ENCODE results near the gene FAM170B.
A peak's percentile ranks its signal among the peaks of the same experiment; 100 is the strongest.

Gene FAM170B

DNA sequence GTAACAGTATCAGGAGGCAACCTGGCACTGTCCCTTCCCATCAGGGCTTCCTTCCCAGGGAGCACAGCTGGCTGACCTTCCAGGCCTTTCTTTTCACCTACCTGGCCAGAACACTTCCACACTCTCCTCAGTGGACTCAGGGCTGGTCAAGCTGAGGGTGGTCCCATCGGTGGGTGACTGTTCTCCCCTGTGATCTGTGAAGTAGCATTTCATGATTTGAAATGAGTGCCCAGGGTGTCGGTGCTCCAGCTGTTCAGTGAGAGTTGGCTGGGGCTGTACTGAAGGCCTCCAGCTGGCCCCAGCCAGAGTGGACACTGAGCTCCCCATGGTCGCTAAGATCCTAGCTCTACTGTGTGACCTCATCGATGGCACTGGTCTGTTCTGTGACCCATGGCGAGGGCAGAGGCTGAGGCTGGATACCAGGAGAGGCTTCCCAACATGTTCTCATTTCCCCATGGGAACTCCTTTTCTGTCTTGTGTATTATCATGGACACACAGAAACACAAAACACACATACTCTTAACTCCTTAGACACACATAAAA lies at the start of gene FAM170B:
Gene FAM170B (minus strand): TSS at position 316 of the 543 bp plus-strand sequence. CDS start 103 bp downstream, at position 213.
- no peak for DNase-seq (ENCODE audit: low read depth in 2 of 2)

- DNase-seq (ENCODE audit: low read depth in 2 of 2) = no peak
Measured at GRCh38 chr10:49182776-49183175, 49.0 kb upstream of the FAM170B start.

DNA sequence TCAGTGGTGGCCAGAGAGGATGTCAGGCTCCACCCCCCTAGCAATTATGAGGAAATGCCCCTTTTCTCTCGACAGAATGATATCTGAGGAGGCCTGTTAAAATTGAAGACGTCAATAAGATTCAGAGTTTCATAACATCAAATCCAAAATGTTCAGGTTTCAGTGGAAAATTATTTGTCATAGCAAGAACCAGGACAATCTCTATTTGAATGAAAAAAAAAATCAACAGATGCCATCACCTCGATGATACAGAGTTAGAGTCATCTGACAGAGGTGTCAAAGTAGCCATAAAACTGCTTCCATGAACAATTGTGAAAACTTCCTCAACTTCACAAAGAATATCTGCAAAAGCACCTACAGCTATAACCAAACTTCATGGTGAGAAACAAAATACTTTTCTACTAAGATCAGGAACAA lies 46.6 kb upstream of the FAM170B start:
- no peak for DNase-seq (ENCODE audit: low read depth in 2 of 2)

GRCh38 chr10:49179699-49180443 lies 46.0 kb upstream of the FAM170B start:
- no peak for DNase-seq (ENCODE audit: low read depth in 2 of 2)

GRCh38 chr10:49178489-49179471 lies 45.0 kb upstream of the FAM170B start:
- no peak for DNase-seq (ENCODE audit: low read depth in 2 of 2)

- peak; percentile 44 to 48 for DNase-seq (ENCODE audit: low read depth in 2 of 2)
Measured at GRCh38 chr10:49177391-49178355, 43.9 kb upstream of the FAM170B start.

DNA sequence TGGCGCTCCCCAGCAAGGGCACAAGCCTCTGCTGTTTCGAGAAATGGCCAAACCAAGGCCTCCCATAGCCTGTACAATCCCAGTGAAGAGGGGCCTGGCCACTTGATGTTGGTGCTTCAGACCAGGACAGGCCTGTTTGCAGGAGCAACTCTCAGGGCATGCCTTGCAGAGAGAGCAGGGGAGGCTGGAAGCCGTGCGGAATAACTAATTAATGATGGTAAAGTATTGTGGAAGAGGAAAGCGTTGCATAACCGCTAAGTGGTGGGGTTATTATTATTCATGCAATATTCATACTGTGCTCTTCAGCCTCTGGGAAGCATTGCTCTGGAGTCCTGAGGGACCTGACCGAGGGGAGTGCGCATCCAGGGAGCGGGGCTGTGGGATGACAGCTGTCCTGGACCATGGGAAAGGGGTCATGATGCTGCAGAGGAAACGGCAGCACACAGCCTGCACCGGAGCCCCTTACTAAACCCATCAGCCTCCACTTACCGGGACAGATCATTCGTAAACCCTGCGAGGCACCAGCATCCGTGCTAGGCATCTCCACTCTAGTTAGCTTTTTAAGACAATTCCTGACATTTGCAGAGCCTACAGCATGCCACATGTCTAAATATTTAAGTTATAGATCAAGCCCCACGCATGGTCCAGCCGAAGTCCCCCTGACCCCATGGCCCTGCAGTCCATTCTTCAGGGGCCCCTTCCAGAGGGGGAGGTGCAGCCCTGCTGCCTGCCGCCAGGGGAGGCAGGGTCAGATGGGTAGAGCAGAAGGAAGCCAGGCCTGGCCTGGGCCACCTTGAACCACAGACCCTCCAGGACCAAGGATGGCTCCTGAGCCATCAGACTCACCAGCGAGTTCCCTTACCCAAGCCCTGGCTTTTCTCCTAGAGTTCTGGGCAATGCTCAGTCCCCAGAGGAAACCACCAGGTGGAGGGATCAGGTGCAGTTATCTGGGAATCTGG lies 42.8 kb upstream of the FAM170B start:
- no peak for DNase-seq (ENCODE audit: low read depth in 2 of 2)

GRCh38 chr10:49175587-49176309 lies 41.9 kb upstream of the FAM170B start:
- no peak for DNase-seq (ENCODE audit: low read depth in 2 of 2)

GRCh38 chr10:49174926-49175500 lies 41.2 kb upstream of the FAM170B start:
- no peak for DNase-seq (ENCODE audit: low read depth in 2 of 2)

GRCh38 chr10:49174261-49174925 lies 40.6 kb upstream of the FAM170B start:
- no peak for DNase-seq (ENCODE audit: low read depth in 2 of 2)

DNA sequence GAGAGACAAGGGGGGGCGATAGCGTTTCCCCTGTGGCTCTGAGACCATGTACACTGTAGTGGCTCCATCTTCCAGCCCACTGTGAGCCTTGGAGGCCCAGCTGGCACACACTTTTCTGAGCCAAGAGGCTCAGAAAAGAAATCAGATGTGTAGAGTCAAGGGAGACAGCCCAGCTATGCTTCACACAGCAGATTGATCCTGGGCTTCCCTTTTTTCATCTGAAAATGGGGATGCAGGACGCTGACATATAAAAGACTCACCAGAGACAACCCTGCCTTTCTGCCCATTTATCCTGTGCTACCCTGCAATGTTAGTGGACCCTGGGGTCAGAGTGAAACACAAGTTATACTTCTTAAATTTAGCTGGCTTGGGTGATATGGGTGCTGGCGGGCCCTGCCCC lies 40.0 kb upstream of the FAM170B start:
- DNase-seq (ENCODE audit: low read depth in 2 of 2) = no peak

- DNase-seq (ENCODE audit: low read depth in 2 of 2) = no peak
Measured at GRCh38 chr10:49173201-49173772, 39.5 kb upstream of the FAM170B start.

GRCh38 chr10:49172777-49173132 lies 38.9 kb upstream of the FAM170B start:
- DNase-seq (ENCODE audit: low read depth in 2 of 2) = no peak

DNA sequence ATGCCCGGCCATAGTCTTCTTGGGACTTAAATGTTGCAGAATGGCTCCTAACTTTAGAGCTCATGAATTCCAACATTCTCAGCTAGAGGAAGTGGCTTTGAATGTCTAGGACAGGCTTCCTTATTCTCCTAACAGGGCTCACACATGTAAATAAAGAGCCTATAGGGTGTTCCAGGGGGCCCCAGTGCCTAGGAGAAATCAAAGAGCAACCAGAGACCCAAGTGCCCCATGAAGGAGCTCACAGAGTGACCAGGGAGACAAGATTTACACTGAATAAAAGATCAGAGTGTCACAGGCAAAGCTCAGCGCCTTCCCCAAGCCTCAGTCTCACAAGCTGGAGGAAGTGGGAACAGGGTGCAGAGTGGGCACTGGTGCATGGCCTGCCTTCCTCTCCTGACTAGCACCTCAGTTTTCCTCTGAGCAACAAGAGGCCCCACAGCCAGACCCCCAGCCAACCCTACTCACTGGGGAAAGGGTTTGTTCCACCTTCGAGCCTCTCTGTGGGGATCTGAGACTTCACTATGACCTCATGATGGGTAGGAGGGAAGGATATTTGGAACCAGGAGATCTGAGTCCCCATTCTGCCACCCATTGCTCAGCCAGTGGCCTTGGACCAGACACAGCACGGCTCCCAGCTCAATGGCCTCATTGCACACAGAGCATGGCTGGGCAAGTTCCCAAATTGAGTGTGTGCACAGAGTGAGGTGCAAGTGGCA lies 38.4 kb upstream of the FAM170B start:
- DNase-seq (ENCODE audit: low read depth in 2 of 2) = no peak

GRCh38 chr10:49171326-49172060 lies 37.7 kb upstream of the FAM170B start:
- DNase-seq (ENCODE audit: low read depth in 2 of 2) = no peak

DNA sequence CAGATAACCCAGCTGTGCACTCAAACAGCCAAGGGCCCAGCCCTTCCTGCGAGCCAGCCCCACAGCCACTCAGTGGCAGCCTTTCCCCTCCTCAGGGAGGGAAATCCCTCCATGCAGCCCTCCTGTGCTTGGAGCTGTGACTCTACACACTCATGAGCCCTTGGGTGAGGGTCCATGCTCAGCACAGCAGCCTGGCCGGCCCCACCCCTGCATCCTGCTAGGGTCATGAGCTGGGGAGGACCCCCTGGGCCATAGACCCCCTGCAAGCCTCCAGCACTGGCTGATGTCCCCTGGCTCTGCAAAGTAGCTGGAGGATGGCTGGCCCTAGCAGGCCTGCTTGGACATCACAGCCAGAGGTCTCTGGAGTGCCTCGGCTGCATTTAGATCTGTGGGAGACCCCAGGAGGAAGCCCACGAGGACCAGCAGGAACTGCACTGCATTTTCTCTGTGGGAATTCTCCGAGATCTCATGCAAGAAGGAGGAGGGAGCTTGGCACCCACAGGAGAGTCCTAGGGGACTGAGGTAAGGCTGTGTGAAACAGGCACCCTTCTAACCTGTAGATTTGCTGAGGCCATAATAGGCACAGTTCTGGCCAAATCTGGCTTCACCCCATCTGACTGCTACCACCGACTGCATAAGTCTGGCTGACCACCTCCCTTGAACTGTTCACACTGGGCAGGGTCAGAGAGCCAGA lies 37.0 kb upstream of the FAM170B start:
- no peak for DNase-seq (ENCODE audit: low read depth in 2 of 2)
